Colonic mucosa (tissue), 4 donors: Measurements from ENCODE around the gene LLCFC1. TPM values are rescaled to one million over a fixed set of nuclear protein-coding genes. Genes with fewer than 3 reads are reported as not detected.

Experiments used
- DNase-seq: peaks from one replicate; pipeline ENCODE4 v3.0.0-alpha.2; 2020
- H3K27ac ChIP-seq: fragments of 200-600 bp; one replicate; pipeline ENCODE4 v1.8.0; 2021
- H3K27me3 ChIP-seq: fragments of 200-600 bp; one replicate; pipeline ENCODE4 v1.8.0; 2021
- H3K36me3 ChIP-seq: fragments of 200-600 bp; one replicate; pipeline ENCODE4 v1.8.0; 2021
- H3K4me1 ChIP-seq: fragments of 200-600 bp; one replicate; pipeline ENCODE4 v1.8.0; 2021; ENCODE audit warnings: mild to moderate bottlenecking
- H3K4me3 ChIP-seq: fragments of 200-600 bp; one replicate; pipeline ENCODE4 v1.8.0; 2021
- H3K9ac ChIP-seq, 2 donors: one replicate each; pipeline ENCODE4 v1.7.0; 2013; ENCODE audit warnings: control low read depth in 2 of 2, low read depth in 2 of 2, low read length in 2 of 2
- H3K9me3 ChIP-seq: fragments of 200-600 bp; one replicate; pipeline ENCODE4 v1.8.0; 2021
- intact Hi-C: fragments of 100-400 bp; cut with DNase I; formaldehyde crosslinking; loops from one replicate; pipeline ENCODE4 v1.14.1; 2022
- total RNA-seq, 2 donors: library from RNA; stranded (reverse); fragmentation: NEBNext Ultra II Directional in 1 of 2; extraction: Animal tissue kit (Norgen Biotek cat#: 25700) in 1 of 2; gene quantifications; one replicate each; pipeline ENCODE4 v1.2.1, GENCODE V29; 2021
- TF ChIP-seq, protein P1 (sequence below): fragments of 200-600 bp; IDR thresholded peaks from one replicate; pipeline ENCODE4 v1.8.0; 2022; ENCODE audit warnings: antibody characterized with exemption, mild to moderate bottlenecking
- donor health status: healthy.
- donor health status: DM: no; HTN: no; CAD: no.
- donor health status: DM: no; HTN: no; CAD: no.

Gene LLCFC1
- total RNA-seq, 2 donors from 2014 or later = not detected

DNA sequence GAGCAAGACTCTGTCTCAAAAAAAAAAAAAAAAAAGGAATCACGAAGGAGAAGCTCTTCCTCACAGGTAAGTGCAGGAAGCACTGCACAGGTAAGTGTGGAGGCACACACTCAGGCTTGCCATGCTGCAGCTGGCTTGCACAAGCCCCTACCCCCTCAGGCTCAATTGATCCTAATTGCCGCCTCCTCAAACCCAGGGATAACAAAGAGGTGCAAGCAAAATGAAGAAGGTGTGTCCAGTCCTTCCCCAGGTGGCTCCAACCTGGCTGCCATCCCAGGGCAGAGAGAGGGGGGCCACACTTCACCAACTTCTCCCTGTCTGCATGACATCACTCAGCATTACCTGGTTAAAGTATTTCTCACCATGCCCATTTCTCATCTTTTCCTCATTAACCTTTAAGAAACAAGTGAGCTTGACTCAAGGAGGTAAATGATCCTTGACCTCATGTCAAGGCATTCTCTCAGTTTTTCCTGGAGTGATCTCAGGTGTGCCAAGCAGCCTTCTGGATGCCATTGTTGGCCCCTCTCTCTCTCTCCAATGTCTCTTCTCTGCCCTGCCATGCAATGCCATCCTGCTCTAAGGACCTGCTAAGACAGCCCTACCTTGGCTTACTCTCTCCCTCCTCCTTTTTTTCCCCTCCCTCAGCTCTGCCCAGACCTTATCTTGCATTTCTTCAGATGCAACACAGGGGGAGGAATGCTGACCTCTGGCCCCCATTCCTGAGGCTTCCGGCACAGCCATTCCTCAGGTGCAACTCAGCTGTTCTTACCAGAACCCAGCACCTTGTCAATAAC is 40.7 kb upstream of the LLCFC1 start:
- H3K27me3 ChIP-seq = no peaks in the 10 kb centered on the region
- no peaks in the 10 kb centered on the region for H3K9me3 ChIP-seq
- no peaks in the 10 kb centered on the region for H3K4me1 ChIP-seq
- TF ChIP-seq, protein P1, sequence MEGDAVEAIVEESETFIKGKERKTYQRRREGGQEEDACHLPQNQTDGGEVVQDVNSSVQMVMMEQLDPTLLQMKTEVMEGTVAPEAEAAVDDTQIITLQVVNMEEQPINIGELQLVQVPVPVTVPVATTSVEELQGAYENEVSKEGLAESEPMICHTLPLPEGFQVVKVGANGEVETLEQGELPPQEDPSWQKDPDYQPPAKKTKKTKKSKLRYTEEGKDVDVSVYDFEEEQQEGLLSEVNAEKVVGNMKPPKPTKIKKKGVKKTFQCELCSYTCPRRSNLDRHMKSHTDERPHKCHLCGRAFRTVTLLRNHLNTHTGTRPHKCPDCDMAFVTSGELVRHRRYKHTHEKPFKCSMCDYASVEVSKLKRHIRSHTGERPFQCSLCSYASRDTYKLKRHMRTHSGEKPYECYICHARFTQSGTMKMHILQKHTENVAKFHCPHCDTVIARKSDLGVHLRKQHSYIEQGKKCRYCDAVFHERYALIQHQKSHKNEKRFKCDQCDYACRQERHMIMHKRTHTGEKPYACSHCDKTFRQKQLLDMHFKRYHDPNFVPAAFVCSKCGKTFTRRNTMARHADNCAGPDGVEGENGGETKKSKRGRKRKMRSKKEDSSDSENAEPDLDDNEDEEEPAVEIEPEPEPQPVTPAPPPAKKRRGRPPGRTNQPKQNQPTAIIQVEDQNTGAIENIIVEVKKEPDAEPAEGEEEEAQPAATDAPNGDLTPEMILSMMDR = no peak
- H3K27ac ChIP-seq = no peak overlapping the region
- intact Hi-C loops = no loop called here
- no peak overlapping the region for H3K9ac ChIP-seq
- no peaks in the 10 kb centered on the region for H3K36me3 ChIP-seq
- H3K4me3 ChIP-seq = no peak overlapping the region
- DNase-seq = no peak

DNA sequence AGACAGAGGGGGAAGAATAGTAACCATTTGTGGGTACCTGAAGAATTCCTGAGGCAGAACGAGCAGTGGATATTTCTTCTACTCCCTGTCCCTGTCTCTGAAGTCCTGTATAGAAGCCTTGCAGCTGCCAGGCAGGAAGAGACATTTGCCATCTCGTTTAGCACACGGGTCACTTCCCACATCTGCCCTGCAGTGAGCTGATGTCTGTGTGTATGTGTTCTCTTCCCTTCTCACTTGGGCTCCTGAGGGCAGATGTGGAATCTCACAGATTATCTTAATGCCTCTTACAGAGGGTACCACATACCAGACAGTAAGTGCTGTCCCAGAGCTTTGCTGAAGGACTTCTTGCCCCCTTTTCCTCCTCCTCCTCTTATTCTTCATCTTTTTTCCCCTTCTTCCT is 39.6 kb upstream of the LLCFC1 start:
- H3K4me1 ChIP-seq = no peaks in the 10 kb centered on the region
- H3K27me3 ChIP-seq = no peaks in the 10 kb centered on the region
- intact Hi-C loops = no loop called here
- H3K36me3 ChIP-seq = no peaks in the 10 kb centered on the region
- TF ChIP-seq, protein P1 = no peak
- no peak overlapping the region for H3K9ac ChIP-seq
- H3K4me3 ChIP-seq = no peak overlapping the region
- H3K27ac ChIP-seq = no peak overlapping the region
- H3K9me3 ChIP-seq = no peaks in the 10 kb centered on the region
- no peak for DNase-seq

DNA sequence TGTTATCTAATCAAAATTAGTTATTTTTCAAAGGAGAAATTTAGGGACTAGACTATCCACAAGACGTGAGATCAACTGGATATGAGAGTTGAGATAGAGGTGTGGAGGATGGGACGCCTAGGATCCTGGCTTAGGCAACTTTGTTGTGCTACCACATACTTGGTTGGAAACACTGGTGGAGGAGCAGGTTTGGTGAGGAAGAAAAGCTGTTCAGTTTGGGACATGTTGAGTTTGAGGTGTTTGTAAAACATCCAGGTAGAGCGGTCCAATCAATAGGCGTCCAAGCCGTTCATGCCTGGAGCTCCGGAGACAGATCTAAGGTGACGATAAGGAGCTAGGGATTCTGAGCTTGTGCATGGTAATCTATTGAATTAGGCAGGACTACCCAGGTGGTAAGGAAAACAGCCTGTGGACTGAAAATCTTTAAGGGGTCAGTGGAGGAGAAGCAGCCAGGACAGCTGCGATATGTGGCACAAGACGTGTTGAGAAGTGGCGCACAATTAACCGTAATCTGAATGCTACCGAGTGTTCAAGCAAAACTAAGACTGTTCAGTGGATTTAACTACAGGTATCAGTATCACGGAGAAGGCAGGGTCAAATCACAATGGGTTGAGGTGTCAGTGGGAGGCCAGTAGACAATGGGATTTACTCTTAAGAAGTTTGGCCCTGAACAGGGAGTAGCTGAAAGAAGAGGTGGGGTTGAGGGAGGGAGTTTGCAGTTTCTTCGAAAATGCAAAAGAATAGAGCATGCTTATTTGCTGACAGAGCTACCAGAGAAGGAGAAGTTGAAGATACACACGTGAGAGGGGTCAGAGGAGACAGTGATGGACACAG is 37.6 kb upstream of the LLCFC1 start:
- no peaks in the 10 kb centered on the region for H3K27me3 ChIP-seq
- H3K9ac ChIP-seq = no peak overlapping the region
- no peak for DNase-seq
- TF ChIP-seq, protein P1 = no peak
- H3K4me1 ChIP-seq = no peaks in the 10 kb centered on the region
- H3K36me3 ChIP-seq = no peaks in the 10 kb centered on the region
- no peak overlapping the region for H3K4me3 ChIP-seq
- intact Hi-C loops = no loop called here
- H3K9me3 ChIP-seq = no peaks in the 10 kb centered on the region
- H3K27ac ChIP-seq = no peak overlapping the region

DNA sequence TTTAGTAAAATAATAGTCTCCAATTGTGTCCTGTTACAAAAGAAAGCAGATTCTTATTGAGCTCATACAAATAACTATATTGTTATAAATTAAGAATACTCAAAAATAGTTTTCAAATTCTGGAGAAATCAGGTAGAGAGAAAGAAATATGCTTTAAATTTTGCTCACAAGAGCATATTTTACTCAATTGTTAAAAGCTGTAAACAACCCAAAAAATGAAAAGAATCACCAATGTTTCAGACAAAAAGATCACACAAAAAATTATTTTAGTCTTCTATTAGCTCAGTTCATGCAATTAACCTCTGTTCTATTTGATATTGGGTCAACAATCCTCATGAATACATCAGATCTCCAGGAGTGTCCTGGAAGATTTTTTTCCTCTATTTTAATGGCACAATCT is 35.2 kb upstream of the LLCFC1 start:
- H3K27me3 ChIP-seq = no peaks in the 10 kb centered on the region
- no peaks in the 10 kb centered on the region for H3K36me3 ChIP-seq
- TF ChIP-seq, protein P1 = no peak
- intact Hi-C loops = no loop called here
- no peak overlapping the region for H3K27ac ChIP-seq
- H3K4me3 ChIP-seq = no peak overlapping the region
- DNase-seq = no peak
- H3K4me1 ChIP-seq = no peaks in the 10 kb centered on the region
- no peaks in the 10 kb centered on the region for H3K9me3 ChIP-seq
- H3K9ac ChIP-seq = no peak overlapping the region

DNA sequence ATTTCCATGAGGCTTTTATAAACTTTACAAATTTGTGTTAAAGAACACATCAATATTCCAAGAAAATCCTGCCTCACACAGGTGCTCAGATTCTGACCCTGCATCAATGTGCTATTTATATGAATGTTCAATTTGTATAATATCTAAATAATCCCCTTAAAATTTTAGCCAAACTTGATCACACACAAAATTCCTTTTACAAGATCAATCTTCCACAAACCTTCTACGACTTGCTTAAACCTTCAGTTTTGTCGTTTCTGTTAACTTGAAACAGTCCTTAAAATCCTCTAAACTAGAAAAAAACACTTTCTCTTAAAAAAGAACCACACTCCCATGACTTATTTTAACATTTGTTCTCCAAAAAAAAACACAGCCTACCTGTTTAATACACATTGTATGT is 33.5 kb upstream of the LLCFC1 start:
- Histone ChIP-seq H3K27me3 (no peaks in the 10 kb centered on the region), H3K9ac (no peak overlapping the region), H3K27ac (no peak overlapping the region), H3K4me3 (no peak overlapping the region), H3K9me3 (no peaks in the 10 kb centered on the region), H3K36me3 (no peaks in the 10 kb centered on the region), H3K4me1 (no peaks in the 10 kb centered on the region)
- intact Hi-C loops = no loop called here
- TF ChIP-seq, protein P1 = no peak
- DNase-seq = no peak
